ENCODE data around the gene SLC5A9.

SLC5A9 gene

GRCh38 chr1:48214820-48215219, 7.7 kb upstream of the SLC5A9 start:
- no peak for DNase-seq

DNA sequence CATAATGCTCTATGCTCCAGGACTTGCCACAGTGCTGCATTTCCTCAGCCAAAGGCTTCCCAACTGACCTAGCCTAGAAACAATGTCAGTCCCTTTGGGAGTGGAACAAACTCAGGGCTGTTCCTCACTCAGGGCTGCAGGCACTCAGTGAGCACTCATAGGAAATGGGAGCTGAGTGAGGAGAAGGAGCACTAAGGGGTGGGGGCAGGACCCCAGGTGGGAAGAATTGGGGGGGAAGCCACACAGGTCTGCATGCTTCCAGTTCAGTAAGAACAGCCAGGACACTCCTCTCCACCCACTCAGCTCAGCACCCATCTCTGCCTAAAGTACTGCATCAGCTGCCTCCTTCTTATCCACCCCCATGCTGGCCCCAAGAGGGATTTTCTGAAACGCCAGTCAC, 7.3 kb upstream of the SLC5A9 start:
- DNase-seq: no peak

GRCh38 chr1:48215889-48216288, 6.6 kb upstream of the SLC5A9 start:
- DNase-seq: no peak

DNA sequence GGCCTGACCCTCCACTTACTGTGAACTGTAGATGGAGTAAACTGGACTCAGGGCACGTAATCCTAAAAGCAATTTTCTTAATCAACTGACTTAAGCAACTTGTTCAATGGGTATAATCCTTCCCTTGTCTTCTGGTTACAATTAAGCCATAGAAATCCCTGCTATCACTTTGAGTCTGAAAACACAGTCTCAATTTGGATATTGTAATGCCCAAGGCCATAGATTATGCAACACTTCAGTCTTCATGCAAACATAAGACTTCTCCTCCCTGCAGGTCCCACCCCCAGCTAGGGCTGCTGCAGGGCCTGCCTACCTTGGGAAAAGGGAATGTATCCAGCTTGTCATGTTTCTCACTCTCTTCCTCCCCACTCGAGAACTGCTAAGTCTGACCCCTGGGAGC, 6.2 kb upstream of the SLC5A9 start:
- DNase-seq: no peak

DNA sequence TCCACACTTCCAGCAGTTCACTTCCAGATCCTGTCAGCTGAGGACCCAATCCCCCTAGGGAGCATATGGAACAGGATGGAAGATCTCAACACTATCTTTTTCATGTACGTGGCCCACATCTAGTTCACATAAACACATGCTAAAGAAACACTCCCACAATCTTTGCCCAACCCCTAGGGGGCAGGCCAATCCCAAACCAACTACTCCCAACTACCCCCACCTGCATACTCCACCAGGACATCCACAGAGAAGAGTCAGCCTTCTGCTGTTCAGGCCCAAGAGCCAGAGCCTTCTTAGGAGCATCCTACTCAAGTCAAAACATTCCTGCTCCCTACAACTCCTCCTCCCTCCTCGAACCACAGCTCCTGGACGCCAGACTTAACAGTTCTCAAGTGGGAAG, 5.6 kb upstream of the SLC5A9 start:
- no peak for DNase-seq

DNA sequence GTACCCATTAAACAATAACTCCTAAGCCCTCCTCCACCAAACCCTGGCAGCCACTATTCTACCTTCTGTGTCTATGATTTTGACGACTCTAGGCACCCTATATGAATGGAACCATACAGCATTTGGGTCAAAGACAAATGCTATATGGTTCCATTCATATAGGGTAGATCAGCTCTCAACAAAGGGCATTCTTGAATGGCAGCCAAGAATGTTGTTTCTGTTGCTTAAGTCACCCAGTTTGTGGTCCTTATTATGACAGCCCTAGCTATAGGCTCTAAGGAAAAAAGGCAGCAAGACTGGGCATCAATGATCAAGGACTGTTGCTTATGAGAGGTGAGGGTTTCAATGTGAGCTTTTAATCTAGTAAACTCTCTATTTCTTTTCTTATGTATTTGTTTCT, 4.7 kb upstream of the SLC5A9 start:
- no peak for DNase-seq

DNA sequence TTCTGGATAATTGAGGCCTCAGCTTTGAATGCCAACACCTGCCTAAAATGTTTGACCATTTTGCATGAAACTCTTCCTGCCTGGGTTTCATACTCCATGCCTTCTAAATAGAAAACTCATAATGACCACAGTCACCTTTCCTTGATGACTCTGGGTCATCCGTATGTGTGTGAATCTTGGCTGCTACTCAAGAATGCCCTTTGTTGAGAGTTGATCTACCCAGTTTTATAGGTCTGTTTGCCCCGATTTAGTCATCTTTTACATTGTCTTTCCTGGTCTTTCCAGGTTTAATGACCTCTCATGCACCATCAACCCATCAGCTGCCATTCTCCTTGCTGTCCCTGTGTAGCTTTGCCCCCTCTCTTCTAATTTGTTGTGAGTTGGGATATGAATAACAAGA, 2.7 kb upstream of the SLC5A9 start:
- no peak for DNase-seq

DNA sequence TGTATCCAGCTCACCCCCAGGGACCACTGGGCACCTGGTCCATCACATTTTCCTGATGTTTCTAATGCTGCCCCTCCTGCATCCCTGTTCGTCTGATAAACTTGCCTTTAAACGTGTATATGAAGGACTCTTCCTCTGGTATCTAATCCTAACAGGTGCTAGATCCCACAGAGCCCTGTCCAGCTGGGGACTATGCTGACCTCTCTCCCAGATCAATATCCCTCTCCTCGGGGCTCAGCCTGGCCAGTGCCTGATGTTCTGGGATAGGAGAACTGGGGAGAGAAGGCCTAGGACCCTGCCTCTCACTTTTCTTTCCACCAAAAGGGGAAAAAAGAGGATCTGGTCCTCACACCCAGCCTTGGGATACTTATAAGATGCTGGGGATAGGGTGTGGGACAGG, 1.4 kb upstream of the SLC5A9 start:
- DNase-seq: no peak

- DNase-seq: no peak
Observed at GRCh38 chr1:48221657-48222056, 859 bp upstream of the SLC5A9 start.

- DNase-seq: peak; percentile 45
Observed at GRCh38 chr1:48223366-48224240, 1.1 kb downstream of the SLC5A9 start.

- no peak for DNase-seq
Observed at GRCh38 chr1:48224791-48225190, 2.3 kb downstream of the SLC5A9 start.

DNA sequence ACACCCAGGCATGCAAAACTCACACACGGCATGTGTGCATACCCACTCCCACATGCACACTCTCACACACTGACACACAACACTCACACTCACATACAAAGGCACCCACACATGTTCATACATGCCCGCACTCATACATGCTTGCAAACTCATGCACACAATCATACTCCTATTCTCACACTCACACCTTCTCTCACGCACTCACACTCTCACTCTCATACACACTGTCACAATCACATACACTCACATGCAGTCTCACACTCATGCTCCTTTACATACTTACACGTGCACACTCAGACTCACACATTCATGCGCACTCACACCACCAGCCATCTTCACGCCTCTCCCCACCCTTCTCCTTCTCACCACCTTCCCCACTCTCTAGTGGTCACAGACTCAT, 3.1 kb downstream of the SLC5A9 start:
- DNase-seq: no peak

- DNase-seq: no peak
Observed at GRCh38 chr1:48227165-48228013, 4.9 kb downstream of the SLC5A9 start.

GRCh38 chr1:48228156-48228555, 5.6 kb downstream of the SLC5A9 start:
- no peak for DNase-seq

GRCh38 chr1:48229317-48229716, 6.8 kb downstream of the SLC5A9 start:
- no peak for DNase-seq

DNA sequence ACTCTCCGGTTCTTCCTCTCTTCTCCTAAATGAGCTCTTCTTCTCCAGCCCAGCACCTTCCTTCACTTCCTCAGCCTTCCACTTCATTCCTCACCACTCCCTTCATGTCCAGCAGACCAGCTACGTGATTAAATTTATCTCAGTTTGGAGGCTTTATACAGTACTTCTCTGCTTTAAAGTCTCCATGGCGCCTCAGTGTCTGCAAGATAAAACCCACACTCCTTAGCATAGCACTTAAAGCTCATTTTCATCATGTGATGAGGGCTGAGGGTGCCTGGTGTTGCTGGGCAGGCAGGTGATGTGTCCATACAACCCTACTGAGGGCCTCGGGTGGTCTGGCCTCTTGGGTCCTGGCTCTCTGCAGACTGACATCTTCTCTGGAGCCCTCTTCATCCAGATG, 7.7 kb downstream of the SLC5A9 start:
- DNase-seq: no peak

- no peak for DNase-seq
Observed at GRCh38 chr1:48232722-48233121, 10.2 kb downstream of the SLC5A9 start.

DNA sequence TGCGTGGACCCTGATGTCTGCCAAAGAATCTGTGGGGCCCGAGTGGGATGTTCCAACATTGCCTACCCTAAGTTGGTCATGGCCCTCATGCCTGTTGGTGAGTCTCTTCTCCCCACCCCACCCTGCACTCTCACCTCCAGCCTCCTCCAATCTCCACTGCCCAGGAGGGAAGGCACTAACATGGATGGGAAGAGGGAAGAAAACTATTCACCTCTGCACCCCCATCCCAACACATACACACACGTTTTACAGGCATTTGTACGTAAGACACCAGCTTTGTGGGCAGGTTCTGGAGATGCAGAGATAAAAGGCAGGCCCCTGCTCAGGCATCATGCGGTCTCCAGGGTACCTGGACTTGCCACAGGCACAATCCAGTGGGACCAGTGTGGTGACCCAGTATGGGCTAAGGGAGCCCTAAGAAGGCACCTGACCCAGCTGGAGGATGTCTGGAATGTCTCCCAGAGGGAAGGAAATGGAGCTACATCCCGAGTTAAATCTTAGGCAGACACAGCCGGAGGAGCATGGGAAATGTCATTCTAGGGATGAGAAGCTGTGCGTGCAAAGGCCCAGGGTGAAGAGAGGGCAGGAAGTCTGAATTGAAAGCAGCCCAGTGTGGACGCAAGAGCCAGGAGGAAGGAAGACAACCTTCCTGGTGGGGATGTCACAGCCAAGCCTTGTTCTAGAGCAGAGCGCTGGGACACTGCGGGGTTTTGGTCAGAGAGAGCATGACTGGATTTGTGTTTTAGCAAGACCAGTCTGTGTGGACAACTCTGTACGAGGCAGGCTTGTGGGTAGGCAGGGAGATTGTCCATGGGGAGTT, 11.4 kb downstream of the SLC5A9 start:
- no peak for DNase-seq

- DNase-seq: no peak
Observed at GRCh38 chr1:48235652-48236051, 13.1 kb downstream of the SLC5A9 start.

DNA sequence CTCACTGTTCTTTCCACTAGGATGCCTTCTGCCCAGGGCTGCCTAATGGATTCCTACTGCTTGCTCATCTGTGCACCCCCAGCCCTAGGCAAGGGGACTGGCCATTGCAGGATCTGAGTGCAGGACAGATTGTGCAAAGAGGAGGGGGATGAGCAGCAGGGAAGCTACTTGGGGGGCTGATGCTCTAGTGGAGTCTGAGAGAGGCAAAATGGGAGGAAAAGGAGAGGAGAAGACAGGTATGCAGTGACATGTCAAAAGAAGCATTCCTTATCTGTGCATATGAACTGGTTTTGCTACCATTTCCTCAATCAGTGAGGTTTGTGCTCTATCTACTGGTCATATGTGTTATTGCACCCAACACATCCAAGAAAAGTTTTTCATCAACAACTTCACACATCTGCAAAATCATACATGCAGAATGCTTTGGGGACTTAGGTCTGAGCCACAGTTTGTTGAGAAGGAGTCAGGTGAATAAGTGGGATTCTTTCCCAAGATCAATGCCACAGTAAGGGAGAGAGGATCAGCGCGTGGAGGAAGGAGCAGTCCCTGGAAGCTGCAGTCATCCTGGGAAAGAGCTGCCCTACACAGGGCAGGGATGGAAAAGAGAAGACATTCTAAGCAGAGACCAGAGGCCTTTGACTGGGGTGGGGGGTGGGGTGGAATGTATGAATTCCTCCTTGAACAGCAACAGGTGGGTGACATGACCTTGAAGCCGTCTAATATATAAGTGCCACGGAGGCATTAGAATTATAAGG, 14.4 kb downstream of the SLC5A9 start:
- peak; percentile 36 for DNase-seq

DNA sequence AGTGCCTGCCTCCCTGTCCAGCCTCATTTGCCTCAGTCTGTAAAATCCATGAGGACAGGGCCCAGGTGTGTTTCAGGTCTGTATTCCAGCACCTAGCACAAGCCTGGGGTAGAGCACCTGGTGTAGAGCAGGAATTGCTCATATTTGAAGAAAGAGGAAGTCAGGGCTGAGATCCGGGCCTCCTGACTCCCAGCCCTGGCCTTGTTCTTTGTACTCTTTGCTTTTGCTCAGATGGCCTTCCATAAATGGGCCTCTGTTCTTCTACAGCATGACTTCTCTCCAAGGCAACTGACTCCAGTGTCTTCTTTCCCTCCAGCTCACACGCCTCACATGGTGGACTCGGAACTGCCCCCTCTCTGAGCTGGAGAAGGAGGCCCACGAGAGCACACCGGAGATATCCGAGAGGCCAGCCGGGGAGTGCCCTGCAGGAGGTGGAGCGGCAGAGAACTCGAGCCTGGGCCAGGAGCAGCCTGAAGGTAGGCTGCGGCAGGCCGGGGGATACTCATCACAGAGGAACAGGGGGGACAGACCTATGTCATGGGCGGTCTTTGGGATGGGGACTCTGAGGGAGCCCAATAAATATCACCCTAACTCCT, 19.7 kb downstream of the SLC5A9 start:
- no peak for DNase-seq

DNA sequence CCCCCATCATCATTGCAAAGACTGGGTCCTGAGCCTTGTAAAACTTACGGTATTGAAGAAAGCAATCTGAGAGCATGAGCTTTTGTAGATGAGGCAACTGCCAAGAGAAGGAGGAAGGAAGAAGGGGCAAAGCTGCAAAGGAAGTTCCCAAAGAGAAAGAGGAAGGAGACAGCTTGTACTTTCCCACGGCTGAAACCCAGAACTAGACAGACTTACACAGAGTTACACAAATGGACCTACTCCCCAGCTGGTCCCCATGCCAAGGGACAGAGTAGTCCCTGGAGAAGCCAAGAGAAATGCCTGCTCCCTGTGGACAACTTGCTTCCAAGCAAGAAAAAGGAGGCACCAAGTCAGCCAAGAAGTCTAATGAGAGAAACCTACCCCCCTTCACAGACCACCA, 22.6 kb downstream of the SLC5A9 start:
- DNase-seq: no peak

All from NCI-H69 (cell line).